GM10248 (cell line): ENCODE results near the gene SLC26A5.
"Not testable (repeated sequence)": the region's sequence is repeated elsewhere in the genome, so short reads cannot be mapped to it uniquely, and the experiment has no call there.

Source experiments
- CTCF ChIA-PET: fragments of 300-600 bp; sonication (Branson Sonifier 250); formaldehyde crosslinking; extraction: SDS; loops from one replicate; lab custom pipeline; 2021; ENCODE audit warnings: antibody characterized with exemption; lab: Yijun Ruan, JAX
- POLR2A ChIA-PET: fragments of 350-650 bp; sonication (Branson Sonifier 250); formaldehyde crosslinking; extraction: SDS; loops from one replicate; lab custom pipeline; 2020; ENCODE audit warnings: antibody characterized with exemption; lab: Yijun Ruan, JAX
- DNase-seq: peaks from one replicate; pipeline ENCODE4 v3.0.0; 2012; ENCODE audit errors: extremely low spot score
- TF ChIP-seq, protein P1 (sequence below): IDR thresholded peaks from 2 replicates; pipeline ENCODE4 v1.5.1; 2012; ENCODE audit warnings: mild to moderate bottlenecking, low read depth; ENCODE audit errors: extremely low read depth, missing control alignments, control extremely low read depth

SLC26A5 gene

DNA sequence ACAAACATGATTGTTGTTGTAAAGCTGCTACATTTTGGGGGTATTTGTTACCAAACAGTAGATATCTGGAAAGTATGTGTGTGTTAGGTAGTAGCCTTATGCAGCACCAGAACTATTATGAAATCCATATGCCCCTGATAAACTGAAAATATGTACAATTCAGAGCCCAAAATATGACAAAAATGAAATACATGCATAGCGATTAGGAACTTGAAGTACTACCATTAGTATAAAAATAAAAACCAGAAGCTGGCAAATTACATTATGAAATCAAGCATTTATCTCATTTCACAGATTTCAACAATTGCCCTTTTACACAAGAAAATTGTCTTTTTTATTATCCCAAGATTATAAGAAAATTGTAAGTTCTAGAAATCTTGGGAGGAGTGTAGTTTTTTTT, 33.9 kb downstream of the SLC26A5 start:
- TF ChIP-seq, protein P1, sequence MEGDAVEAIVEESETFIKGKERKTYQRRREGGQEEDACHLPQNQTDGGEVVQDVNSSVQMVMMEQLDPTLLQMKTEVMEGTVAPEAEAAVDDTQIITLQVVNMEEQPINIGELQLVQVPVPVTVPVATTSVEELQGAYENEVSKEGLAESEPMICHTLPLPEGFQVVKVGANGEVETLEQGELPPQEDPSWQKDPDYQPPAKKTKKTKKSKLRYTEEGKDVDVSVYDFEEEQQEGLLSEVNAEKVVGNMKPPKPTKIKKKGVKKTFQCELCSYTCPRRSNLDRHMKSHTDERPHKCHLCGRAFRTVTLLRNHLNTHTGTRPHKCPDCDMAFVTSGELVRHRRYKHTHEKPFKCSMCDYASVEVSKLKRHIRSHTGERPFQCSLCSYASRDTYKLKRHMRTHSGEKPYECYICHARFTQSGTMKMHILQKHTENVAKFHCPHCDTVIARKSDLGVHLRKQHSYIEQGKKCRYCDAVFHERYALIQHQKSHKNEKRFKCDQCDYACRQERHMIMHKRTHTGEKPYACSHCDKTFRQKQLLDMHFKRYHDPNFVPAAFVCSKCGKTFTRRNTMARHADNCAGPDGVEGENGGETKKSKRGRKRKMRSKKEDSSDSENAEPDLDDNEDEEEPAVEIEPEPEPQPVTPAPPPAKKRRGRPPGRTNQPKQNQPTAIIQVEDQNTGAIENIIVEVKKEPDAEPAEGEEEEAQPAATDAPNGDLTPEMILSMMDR = no peak
- ChIA-PET POLR2A (no interaction called here), CTCF (interaction anchor here (1.2 kb wide), 1 partner anchor 13 kb away, joined by 4 read pairs; no protein-coding TSS in a partner anchor)
- no peak for DNase-seq

DNA sequence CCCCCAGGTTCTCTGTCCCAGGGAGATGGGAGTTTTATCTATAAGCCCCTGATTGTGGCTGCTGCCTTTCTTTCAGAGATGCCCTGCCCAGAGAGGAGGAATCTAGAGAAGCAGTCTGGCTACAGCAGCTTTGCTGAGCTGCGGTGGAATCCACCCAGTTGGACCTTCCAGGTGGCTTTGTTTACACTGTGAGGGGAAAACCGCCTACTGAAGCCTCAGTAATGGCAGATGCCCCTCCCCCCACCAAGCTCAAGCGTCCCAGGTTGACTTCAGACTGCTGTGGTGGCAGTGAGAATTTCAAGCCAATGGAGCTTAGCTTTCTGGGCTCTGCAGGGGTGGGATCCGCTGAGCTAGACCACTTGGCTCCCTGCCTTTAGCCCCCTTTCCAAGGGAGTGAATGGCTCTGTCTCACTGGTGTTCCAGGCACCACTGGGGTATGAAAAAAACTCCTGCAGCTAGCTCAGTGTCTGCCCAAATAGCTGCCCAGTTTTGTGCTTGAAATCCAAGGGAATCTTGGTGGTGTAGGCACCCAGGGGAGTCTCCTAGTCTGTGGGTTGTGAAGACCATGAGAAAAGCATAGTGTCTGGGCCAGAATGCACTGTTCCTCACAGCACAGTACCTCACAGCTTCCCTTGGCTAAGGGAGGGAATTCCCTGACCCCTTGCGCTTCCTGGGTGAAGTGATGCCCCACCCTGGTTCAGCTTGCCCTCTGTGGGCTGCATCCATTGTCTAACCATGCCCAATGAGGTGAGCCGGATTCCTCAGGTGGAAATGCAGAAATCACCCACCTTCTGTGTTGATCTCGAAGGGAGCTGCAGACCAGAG, 40.0 kb downstream of the SLC26A5 start:
- not testable (repeated sequence) for DNase-seq
- CTCF ChIA-PET = interaction anchor here (0.9 to 2.6 kb wide), 14 partner anchors 7 to 747 kb away, joined by 3 to 21 read pairs (median 4); partner anchors contain the start of gene PMPCB
- POLR2A ChIA-PET = interaction anchor here (0.6 kb wide), 1 partner anchor 335 kb away, joined by 3 read pairs; no protein-coding TSS in a partner anchor

DNA sequence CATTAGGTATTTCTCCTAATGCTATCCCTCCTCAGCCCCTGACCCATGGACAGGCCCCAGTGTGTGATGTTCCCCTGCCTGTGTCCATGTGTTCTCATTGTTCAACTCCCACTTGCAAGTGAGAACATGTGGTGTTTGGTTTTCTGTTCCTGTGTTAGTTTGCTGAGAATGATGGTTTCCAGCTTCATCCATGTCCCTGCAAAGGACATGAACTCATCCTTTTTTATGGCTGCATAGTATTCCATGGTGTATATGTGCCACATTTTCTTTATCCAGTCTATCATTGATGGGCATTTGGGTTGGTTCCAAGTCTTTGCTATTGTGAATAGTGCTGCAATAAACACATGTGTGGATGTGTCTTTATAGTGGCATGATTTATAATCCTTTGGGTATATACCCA, 46.3 kb downstream of the SLC26A5 start:
- DNase-seq, POLR2A ChIA-PET: not testable (repeated sequence)
- CTCF ChIA-PET = interaction anchor here (1.6 kb wide), 1 partner anchor 13 kb away, joined by 4 read pairs; no protein-coding TSS in a partner anchor

DNA sequence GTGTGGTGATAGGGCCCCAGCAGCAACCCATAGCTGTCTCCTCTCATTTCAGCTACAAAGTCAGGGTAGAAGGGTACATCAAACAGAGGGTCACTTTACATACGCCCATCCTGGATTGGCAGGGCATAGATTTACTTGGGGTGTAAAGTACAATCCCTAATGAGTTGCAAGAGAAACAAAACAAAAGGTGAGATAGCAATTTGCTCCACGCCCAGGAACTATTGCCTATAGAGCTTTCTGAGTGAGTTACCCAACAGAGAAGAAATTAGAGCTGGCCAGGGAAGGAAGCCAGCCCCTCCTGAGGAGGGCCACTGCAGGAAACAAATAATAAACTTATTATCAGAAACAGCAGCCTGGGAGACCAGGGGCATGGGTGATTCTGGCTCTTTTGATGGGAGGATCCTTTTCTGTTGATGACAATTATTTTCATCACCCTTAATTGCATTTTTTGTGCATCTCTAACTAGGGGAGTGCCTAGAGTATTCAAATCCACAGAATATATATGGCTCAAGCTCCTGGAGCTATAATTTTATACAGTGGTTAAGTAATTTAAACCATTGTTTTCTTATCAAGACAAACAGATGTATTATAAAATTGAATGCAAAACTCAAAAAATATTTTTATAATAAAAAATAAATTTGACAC, 47.4 kb downstream of the SLC26A5 start:
- TF ChIP-seq, protein P1 = no peak
- POLR2A ChIA-PET = no interaction called here
- CTCF ChIA-PET = interaction anchor here (1.0 to 1.6 kb wide), 3 partner anchors 8 to 27 kb away, joined by 3 to 4 read pairs (median 4); no protein-coding TSS in a partner anchor
- DNase-seq = no peak

DNA sequence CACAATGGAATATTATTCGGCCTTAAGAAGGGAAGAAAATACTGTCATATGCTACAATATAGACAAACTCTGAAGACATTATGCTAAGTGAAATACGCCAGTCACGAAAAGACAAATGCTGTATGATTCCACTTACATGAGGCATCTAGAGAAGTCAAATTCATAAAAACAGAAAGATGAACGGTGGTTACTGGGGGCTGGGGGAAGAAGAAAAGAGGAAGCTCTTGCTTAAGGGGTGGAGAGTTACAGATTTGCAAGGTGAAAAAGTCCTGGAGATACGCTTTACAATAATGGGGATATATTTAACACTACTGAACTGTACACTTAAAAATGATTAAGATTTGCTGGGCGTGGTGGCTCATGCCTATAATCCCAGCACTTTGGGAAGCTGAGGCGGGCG, 49.5 kb downstream of the SLC26A5 start:
- TF ChIP-seq, protein P1 = no peak
- POLR2A ChIA-PET = no interaction called here
- CTCF ChIA-PET = no interaction called here
- DNase-seq = no peak

DNA sequence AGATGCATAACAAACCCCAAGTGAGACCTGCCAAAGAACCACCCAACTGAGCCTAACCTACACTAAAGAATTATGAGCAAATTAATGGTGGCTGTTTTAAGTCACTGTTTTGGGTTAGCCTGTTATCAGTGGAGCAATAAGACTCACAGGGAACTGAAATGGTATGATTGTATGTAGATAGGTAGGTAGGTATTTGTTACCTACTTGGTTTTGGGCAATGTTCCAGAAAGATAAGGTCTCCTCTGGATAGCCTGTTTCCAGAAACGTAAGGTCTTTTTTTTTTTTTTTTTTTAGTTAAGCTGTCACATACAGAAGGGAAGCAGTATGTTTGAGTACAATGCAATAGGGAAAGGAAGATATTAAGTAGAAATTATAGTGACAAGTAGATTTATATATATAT, 50.9 kb downstream of the SLC26A5 start:
- TF ChIP-seq, protein P1 = no peak
- DNase-seq = no peak
- ChIA-PET CTCF (no interaction called here), POLR2A (no interaction called here)

DNA sequence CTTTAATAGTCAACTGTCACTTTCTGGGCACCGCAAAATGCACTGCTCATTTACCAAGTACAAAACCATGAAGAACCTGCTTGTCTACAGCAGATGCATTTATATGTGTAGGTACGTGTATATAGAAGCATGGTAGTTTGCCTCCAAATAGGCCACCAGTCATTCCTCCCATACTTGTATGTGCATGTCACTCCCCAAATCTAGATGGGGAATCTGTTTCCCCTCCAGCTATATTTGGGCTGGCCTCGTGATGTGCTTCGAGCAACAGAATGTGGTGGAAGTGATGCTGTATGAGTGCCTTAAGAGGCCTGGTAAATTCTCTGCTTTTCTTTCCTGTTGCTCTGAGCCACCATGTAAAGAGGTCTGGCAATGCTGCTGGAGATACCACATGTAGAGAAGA, 51.4 kb downstream of the SLC26A5 start:
- POLR2A ChIA-PET = no interaction called here
- DNase-seq = no peak
- TF ChIP-seq, protein P1 = no peak
- CTCF ChIA-PET = interaction anchor here (1.9 kb wide), 1 partner anchor 14 kb away, joined by 4 read pairs; no protein-coding TSS in a partner anchor
